SKM-1 treated with dmso at 0.1 percent for 144 hours (cell line): Measurements from ENCODE around the gene HAX1.
"Not testable (repeated sequence)": the region's sequence is repeated elsewhere in the genome, so short reads cannot be mapped to it uniquely, and the experiment has no call there.

Source experiments
- DNase-seq: peaks from one replicate; lab custom pipeline; 2025; ENCODE audit not compliant: unreplicated experiment; lab: John Stamatoyannopoulos, UW

Gene HAX1

DNA sequence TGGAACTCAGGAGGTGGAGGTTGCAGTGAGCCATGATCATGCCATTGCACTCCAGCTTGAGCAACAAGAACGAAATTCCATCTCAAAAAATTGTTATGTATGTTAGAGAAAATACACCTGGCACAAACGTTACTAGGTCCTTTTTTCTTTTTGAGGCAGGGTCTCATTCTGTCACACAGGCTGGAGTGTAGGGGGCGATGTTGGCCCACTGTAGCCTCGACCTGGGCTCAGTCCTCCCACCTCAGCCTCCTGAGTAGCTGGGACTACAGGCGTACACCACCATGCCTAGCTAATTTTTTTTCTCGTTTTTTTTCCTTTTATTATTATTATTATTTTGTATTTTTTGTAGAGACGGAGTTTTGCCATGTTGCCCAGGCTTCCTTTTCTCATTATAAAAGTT, 4.4 kb downstream of the HAX1 start:
- no peak for DNase-seq

DNA sequence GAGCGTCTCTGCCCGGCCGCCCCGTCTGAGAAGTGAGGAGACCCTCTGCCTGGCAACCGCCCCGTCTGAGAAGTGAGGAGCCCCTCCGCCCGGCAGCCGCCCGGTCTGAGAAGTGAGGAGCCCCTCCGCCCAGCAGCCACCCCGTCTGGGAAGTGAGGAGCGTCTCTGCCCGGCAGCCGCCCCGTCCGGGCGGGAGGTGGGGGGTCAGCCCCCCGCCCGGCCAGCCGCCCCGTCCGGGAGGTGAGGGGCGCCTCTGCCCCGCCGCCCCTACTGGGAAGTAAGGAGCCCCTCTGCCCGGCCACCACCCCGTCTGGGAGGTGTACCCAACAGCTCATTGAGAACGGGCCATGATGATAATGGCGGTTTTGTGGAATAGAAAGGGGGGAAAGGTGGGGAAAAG, 15.2 kb downstream of the HAX1 start:
- DNase-seq: not testable (repeated sequence)

DNA sequence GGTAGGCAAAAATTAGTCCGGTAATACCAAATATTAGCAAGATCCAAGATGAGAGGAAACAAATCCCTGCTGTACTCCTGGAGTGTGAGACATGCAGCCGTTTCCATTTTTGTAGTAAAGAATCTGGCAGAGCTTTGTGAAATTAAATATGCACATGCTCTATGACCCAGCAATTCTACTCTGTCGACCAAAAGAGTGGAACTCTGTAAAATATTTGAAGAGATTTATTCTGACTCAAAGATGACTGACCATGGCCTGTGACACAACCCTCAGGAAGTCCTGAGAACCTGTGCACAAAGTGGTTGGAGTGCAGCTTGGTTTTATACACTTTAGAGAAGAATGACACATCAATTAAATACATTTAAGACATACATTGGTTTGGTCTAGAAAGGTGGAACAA, 16.2 kb downstream of the HAX1 start:
- DNase-seq: no peak

DNA sequence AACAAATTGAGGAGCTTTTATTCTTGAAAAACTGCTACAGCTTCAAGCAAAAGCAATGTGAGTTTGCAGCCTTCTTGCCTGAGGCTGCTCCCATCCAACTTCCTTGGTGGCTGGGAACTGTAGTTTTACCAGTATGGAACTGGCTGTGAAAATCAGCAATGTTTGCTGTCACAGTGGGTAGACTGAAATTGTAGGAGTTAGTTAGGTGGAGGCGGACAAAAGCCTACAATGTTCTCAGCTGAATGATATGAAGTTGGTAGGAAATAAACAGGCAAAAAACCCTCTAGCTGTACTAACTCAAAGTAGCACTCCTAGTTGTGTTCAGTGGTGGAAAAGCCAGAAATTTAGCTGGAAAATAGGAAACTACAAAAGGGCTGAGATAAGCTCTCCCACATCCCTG, 18.5 kb downstream of the HAX1 start:
- no peak for DNase-seq

DNA sequence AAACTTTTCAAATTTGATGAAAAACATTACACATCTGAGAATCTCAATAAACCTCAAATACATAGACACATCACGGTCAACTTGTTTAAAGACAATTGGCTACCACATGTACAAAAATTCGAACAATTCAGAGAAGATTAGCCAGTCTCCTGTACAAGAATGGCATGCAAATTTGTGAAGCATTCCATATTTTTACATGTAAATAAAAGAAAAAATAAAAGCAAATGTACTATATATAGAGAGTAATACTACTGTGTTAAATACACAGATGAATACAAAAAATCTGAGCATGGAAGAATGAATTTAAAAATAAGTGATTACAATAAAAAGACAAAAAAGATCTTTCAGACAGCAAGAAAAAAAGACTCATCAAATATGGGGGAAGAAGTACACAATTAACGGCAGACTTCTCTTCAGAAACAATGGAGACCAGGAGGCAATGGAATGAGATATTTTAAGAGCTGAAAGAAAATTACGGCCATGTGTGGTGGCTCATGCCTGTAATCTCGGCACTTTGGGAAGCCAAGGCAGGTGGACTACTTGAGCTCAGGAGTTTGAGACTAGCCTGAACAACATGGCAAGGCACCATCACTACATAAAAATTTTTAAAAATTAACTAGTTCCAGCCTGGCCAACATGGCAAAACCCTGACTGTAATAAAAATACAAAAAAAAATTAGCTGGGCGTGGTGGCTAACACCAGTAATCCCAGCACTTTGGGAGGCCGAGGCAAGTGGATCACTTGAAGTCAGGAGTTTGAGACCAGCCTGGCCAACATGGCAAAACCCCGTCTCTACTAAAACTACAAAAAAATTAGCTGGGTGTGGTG, 23.2 kb downstream of the HAX1 start:
- DNase-seq: peak; percentile 63

DNA sequence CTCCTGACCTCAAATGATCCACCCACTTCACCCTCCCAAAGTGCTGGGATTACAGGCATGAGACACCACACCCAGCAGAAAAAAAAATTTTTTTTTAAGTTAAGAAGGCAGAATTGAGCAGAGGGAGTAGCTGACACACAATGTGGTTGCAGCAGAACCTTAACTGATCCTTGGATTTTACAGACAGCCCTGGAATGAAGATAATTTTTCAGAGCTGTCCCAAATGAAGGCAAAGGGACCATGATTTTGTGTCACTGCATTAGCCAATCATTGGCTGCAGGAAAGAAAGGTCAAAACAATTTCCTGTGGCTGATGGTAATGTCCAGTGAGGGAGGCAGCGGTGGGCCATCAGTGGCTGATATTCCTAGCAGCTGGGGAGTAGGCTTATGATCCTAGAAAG, 29.2 kb downstream of the HAX1 start:
- DNase-seq: no peak

DNA sequence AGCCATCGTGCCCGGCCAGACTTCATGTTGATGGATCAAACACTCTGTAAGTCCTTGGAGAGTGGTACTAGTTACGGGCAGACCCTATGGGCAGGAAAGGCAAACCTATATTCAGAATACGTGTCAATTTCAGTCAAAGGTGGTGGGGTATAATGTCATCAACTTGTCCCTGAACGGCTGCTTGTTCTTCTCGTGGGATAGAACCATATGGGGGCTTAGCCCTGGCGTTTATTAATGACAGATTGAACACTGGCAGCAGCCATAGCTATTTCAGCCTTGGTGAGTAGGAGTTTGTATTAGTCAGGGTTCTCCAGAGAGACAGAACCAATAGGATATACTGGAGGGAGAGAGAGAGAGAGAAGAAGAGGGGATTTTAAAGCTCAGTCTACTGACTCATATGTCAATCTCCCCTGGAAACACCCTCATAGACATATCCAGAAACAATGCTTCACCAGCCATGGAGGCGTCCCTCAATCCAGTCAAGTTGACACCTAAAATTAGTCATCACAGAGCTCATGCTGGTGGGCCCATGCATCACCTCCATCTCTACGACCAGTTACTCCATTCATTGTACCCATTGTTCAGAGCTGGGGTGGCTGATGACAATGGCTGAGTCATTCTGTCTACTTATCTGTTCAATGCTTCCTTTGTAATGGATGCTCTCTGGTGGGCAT, 32.4 kb downstream of the HAX1 start:
- DNase-seq: no peak

DNA sequence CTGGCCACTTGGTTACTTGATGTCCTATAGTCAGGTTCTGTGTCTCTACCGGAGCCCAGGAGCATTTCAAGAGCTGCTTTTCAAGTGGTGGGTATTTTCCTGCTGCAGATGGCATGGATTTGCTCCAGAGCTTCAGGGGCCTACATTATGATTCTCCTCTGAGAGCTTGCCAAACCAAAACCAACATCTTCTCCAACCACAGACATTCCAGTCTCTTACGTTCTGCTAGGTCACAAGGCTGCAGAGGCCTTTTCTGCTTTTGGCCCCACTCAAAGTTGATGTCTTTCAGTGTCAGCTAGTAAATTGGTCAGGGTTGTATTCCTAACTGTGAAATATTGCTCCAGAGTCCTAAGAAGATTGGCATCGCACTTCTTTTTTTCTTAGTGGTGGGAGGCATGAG, 33.7 kb downstream of the HAX1 start:
- no peak for DNase-seq

DNA sequence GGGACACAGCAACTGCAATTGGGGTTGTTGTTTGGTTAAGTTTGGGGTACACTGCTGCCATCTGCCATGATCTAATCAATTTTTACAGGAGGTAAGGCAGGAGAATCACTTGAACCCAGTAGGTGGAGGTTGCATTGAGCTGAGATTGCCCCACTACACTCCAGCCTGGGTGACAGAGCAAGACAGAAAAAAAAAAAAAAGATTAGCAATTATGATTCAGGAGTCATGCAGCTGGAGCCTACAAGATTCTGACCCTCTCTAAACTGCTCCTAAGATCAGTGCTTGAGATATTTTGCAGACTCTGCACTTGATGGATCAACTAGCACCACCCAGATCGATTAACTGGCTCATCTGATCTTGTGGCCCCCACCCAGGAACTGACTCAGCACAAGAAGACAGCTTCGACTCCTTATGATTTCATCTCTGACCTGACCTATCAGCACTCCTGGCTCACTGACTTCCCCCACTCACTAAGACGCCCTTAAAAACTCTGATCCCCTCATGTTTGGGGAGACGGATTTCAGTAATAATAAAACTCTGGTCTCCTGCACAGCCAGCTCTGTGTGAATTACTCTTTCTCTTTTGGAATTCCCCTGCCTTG, 35.3 kb downstream of the HAX1 start:
- DNase-seq: not testable (repeated sequence)

DNA sequence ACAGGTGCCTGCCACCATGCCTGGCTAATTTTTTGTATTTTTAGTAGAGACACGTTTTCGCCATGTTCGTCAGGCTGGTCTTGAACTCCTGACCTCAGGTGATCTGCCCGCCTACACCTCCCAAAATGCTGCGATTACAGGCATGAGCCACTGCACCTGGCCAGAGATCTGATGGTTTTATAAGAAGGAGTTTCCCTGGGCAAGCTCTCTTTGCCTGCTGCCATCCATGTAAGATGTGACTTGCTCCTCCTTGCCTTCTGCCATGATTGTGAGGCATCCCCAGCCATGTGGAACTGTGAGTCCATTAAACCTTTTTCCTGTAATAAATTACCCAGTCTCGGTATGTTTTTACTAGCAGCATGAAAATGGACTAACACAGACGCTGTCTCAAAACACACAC, 36.7 kb downstream of the HAX1 start:
- DNase-seq: not testable (repeated sequence)

DNA sequence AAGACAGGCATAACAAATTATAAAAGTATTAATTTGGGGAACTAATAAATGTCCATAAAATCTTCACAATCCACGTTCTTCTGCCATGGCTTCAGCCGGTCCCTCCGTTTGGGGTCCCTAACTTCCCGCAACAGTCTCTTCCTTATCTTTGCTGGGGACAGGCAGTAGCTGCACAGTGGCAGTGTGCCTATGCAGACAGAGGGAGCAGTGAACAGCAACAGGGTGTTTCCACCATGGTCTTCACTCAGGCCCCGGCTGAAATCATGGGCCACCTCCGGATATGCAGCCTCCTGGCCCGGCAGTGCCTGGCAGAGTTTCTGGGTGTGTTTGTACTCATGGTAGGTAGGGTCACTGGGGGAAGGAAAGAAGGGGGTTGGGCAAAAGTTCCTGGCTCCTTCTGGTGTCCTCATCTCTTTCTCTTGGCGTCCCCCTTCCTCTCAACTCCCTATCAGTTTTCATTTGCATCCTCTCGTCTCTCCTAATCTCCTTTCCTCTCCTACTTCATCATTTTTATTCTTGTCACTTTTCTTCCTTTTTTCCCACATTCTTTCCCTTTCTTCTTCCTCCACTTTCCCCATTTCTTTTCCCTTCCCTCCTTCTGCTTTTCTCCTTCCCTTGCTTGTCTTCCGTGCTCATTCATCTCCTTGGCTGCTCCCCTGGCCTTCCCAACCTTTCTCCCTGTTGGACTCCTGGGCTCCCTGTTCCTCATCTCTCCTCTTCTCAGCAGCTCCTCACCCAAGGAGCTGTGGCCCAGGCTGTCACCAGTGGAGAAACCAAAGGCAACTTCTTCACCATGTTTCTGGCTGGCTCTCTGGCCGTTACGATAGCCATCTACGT, 40.0 kb downstream of the HAX1 start:
- not testable (repeated sequence) for DNase-seq

DNA sequence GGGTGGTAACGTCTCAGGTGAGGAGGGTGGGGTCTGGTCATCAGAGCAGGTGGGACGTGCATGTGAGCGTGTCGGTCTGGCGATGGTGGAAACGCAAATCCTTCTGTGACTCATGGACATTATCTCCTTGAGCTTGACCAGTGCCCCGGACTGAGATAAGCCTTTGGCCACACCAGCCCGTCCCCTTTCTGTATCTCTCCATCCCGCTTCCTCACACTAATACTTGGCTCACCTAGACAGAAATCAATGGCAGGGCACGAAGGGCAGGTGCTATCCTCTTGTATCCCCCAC, 40.6 kb downstream of the HAX1 start:
- DNase-seq: no peak

DNA sequence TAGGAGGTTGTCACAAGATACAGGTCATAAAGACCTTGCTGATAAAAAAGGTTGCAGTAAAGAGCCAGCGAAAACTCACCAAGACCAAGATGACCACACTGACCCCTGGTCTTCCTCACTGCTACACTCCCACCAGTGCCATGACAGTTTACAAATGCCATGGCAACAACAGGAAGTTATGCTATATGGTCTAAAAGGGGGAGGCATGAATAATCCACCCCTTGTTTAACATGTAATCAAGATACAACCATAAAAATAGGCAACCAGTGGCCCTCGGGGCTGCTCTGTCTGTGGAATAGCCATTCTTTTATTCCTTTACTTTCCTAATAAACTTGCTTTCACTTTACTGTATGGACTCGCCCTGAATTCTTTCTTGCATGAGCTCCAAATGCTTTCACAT, 41.8 kb downstream of the HAX1 start:
- DNase-seq: not testable (repeated sequence)

DNA sequence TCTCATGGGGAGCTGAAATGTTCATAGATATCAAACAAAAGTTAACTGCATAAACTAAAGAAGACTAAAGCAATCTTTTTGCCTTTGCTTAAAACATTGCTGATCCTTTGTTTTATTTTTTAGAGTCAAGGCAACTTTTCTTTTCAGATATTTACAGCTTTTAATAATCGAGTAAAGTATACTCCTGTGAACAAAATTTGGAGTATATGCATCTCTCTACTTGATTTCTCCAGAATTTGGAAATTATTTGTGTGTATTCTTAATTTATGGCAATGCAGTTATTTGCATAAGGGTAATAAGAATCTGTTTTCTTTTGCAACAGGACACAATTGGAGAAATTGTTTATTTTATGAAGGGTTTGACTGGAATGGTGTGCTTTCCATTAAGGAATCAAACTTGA, 44.3 kb downstream of the HAX1 start:
- DNase-seq: no peak

DNA sequence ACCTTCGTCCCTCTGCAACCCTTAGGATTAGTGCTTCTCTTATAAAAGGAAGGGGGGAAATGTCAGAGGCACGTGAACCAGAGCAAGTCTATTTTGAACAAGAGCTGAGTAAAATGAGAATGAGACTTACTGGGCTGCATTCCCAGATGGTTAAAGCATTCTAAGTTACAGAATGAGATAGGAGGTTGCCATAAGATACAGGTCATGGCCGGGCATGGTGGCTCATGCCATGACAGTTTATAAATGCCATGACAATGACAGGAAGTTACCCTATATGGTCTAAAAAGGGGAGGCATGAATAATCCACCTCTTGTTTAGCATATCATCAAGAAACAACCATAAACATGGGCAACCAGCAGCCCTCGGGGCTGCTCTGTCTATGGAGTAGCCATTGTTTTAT, 46.0 kb downstream of the HAX1 start:
- DNase-seq: no peak

DNA sequence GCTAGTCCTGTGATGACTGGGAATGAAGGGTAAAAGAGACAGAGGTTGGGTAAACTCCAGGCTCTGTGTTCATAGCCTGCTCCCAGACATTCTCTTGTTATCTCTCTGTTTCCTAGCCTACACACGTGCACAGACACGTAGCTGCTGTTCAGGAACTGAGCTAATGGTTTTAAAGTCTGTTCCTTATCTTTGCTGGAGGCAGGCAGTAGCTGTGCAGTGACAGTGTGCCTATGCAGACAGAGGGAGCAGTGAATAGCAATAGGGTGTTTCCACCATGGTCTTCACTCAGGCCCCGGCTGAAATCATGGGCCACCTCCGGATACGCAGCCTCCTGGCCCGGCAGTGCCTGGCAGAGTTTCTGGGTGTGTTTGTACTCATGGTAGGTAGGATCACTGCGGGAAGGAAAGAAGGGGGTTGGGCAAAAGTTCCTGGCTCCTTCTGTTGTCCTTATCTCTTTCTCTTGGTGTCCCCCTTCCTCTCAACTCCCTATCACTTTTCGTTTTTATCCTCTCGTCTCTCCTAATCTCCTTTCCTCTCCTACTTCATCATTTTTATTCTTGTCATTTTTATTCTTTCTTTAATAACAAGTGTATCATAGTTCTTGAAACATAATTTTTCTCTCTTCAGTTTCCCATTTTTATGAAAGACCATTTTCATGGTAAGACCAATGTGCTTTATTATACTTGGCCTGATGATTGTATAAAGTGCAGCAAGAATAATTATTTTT, 48.6 kb downstream of the HAX1 start, which contains the start of gene AQP10:
TSS of gene AQP10 (plus strand) at position 212 of the 727 bp plus-strand sequence. CDS start at position 275, 63 bp downstream.
- no peak for DNase-seq

DNA sequence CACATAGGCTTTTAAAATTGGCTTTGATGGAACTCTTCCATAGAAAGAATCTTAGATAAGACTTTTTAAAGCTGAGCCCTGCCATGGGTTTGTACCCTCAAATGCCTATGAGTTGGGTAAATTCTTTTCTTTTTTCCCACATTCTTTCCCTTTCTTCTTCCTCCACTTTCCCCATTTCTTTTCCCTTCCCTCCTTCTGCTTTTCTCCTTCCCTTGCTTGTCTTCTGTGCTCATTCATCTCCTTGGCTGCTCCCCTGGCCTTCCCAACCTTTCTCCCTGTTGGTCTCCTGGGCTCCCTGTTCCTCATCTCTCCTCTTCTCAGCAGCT, 49.1 kb downstream of the HAX1 start:
- DNase-seq: not testable (repeated sequence)

DNA sequence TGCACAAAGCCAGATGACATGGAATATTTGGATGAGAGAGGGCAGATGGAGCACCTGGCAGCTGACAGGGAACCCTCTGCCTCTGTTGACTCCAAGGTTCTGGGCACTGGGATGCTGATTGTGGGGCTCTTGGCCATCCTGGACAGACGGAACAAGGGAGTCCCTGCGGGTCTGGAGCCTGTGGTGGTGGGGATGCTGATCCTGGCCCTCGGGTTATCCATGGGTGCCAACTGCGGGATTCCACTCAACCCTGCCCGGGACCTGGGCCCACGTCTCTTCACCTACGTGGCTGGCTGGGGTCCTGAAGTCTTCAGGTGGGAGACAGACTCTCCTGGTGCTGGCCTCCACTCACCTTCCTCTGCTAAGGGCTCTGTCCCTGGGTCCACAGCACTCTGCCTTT, 51.1 kb downstream of the HAX1 start:
- no peak for DNase-seq

DNA sequence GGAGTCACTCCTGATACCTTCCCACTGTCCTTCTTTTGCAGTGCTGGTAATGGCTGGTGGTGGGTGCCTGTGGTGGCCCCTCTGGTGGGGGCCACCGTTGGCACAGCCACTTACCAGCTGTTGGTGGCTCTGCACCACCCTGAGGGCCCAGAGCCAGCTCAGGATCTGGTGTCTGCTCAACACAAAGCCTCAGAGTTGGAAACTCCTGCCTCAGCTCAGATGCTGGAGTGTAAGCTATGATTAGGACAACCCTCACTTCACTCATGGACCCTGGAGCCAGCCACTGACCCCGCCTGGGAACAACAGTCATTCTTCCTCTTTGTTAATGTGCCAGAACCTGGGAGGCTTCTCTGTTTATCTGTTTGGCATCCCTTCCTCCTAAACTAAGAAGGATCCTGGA, 51.8 kb downstream of the HAX1 start:
- no peak for DNase-seq

DNA sequence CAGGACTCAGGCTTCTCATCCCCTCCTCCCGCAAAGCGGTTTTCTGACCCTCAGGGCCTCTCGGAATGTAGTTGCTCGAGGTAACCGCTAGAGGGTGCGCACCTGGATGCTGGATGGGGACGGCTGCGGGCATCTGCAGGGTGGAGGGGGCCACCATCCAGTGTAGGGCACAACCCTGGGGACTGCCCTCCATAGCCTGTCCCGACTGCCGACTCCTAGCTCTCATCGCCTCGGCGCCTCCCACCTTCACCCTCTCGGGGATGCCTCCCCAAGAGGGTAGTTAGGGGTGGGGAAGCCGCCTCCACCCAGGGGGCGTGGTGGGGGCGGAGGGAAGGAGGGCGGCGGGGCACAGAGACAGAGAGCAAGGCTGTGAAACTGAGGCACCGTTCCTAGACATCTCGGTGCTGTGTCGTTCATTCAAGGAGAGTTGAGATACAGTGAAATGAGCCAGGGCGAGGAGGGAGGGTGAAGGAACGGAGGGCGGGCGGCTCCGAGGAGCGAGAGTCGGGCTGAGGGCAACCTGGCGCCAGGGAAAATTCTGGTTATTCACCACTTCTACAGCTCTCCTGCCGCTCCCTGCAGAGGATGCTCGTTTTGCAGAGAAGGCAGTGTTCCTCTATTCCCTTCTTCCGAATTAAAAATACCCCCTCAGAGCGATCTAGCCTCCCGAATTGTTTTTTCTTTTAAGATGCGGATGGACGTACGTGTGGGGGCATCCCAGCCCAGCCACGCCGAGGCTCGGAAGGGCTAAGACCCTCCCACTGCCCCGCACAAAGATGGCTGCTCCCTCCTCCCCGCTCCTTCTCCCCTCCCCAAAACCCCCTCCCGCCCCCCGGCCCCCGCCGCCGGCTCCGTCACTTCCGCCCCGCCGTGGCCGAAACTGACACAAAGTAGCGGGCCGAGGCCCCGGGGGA, 52.5 kb downstream of the HAX1 start, which contains the start of gene ATP8B2:
TSS of gene ATP8B2 (plus strand) at position 857 of the 914 bp plus-strand sequence. CDS start 2,617 bp downstream, outside the sequence.
- DNase-seq: peak; percentile 66
